Mammary microvascular endothelial cell (primary cell): ENCODE results near the gene NUDT3. TPM values are rescaled to one million over a fixed set of nuclear protein-coding genes. Genes with fewer than 3 reads are reported as not detected.

Experiments
- total RNA-seq: library from RNA; depleted of rRNA; stranded (reverse); fragments of >200 nt; gene quantifications from 2 replicates; pipeline ENCODE4 v1.2.3, GENCODE V29; 2015

The NUDT3 gene
- total RNA-seq, result 16.7 and 17.0 TPM in 2 replicates

GRCh38 chr6:34392497-34393190 lies at the start of gene NUDT3:
Gene NUDT3, minus strand, starts transcription at chr6:34392669. Its CDS starts 307 bp downstream, at chr6:34392362.

GRCh38 chr6:34425498-34426410 lies 33.3 kb upstream of the NUDT3 start, which contains the start of gene RPS10:
Gene RPS10, minus strand, starts transcription at chr6:34426069. Its CDS starts 848 bp downstream, at chr6:34425221.

GRCh38 chr6:34248727-34249468 lies 143.6 kb downstream of the NUDT3 start, which contains the start of gene SMIM29:
Gene SMIM29, minus strand, starts transcription at chr6:34249006. Its CDS starts 1,215 bp downstream, at chr6:34247791.

GRCh38 chr6:34236443-34237315 lies 155.8 kb downstream of the NUDT3 start, which contains the start of gene HMGA1:
Gene HMGA1, plus strand, starts transcription at chr6:34236873. Its CDS starts 3,908 bp downstream, at chr6:34240781.

Other genes with a start within 250 kb of the NUDT3 start
- not detected in 2 replicates for gene GRM4, start 246.6 kb downstream of the NUDT3 start, total RNA-seq
- 1,100 and 1,150 TPM in 2 replicates for gene HMGA1, start 155.8 kb downstream of the NUDT3 start, total RNA-seq
- gene SMIM29, start 143.7 kb downstream of the NUDT3 start, total RNA-seq, result 39.8 and 45.3 TPM in 2 replicates
- 3,687 and 3,812 TPM in 2 replicates for gene RPS10, start 33.4 kb upstream of the NUDT3 start, total RNA-seq
- not detected in 2 replicates for gene PACSIN1, start 73.4 kb upstream of the NUDT3 start, total RNA-seq
- not detected in 2 replicates for gene SPDEF, start 163.7 kb upstream of the NUDT3 start, total RNA-seq